Measurements from ENCODE around the gene ACOXL.

ACOXL gene

DNA sequence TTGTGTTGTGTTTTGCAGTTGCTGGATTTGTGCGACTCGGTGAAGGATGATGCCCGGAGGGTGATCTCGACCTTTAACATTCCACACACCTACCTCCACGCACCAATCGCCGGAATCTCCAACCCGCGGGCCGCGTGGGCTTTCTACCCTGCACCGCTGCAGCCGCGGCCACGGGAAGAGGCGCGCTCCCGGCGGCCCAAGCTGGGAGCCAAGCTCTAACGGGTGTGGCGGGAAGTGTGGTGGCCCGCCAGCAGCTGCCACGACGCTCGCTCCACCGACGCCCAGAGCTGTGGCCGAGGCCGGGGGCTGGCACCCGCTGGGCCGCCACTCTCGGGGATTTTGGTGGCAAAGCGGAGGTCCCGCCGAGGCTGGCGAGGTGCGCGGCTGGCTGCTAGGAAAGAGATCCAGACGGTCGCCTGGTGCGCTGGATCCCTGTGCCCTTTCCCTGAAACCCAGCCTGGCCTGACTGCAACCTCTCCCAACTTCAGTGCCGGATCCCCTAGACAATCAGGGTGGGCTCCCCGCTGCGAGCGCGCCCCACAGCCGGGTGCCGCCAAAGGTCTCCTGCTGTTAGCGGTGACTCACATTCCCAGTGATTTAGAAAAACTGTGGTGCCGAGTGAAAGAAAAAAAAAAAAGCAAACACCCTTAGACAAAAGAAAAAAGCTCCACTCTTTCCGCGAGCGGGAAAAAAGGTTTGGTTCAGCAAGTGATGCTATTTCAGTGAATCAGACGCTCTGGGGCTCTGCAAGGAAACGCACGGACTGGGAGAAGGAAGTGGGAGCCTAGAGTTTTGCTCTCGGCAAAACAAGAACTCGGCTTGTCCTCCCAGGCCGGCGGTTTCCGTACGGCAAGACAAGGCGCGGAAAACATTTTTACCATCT, 385.5 kb downstream of the ACOXL start:
- no peak for DNase-seq (ENCODE audit: low read depth)

DNA sequence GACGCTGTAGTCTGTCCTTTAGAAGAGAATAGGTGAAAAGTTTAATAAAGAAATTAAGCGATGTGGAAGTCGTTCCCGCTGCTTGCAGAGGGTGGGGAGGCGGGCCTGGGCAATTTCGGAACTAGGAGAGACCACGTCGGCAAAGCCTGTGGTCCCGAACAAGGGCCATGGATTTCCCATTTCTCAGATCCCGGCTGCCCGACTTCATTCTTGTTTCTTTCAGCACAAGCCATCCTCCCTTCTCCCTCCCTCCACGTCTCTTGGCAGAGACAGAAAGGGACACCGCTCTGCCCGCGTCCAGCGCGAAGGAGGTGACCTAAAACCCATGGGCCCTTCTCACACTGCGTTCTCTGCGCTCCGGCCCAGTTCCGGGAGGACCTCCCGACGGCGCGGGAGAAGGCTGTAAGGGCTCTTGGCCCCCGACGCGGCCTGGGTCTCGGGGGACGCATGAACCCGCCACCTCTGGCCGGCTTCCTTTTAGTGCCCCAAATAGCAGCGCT, 386.2 kb downstream of the ACOXL start:
- no peak for DNase-seq (ENCODE audit: low read depth)

DNA sequence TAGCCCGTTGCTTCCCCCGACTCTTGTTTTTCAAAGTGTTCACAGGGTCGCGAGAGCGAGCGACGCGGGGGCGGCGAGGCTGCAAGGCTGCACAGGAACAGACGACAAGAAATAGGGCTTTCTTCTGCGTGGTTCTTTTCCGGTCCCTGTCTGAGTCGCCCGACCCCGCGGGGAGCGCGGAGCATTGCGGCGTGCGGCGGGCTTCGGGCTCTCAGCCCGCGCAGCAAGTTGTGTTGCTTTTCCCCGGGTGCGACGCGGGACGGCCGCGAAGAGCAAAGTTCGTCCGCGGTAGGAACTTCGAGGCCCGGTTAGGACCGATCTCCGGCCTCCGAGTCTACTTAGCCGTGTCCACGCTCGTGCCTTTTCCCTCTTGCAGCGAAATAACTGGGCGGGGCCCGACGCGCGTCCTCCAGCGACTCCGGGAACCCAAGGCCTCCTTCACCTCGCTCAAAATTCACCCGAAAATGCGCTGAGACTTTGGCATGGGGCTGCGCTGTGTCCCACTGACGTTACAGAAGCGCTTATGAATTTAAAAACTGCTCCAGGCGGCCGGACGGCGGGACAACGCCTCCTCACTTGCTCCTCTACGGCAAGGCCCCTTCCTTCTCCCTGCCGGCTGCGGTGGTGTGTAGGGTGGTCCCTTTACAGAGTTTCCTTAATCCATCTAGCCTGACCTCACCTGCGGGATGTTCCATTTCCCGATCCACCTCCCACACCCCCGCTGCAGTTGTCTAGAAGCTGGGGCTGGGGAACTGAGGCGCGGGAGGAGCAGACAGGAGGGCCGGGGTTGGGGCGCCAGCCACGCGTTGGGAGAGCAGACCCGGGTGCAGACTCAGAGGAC, 386.8 kb downstream of the ACOXL start:
- DNase-seq (ENCODE audit: low read depth), result no peak

DNA sequence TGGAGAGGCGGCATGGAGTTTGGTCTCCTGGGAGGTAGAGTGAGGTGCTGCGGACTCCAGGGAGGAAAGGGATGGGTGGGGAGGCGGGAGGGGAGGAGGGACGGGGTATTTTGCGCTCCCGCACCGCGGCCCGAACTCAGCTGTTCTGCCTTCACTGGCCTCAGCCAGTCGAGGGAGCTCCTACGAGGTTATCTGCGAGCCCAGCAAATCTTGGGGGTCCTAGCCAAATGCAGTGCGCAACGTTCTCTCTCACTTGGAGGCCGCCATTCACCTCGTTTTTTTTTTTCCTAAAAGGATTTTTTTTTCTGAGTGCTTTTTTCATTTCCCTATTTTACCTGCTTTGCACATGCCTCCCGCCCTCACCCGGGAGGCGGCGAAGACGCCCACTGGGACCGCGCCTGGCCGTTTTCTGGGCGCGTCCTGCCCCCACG, 387.5 kb downstream of the ACOXL start:
- DNase-seq (ENCODE audit: low read depth), result no peak

DNA sequence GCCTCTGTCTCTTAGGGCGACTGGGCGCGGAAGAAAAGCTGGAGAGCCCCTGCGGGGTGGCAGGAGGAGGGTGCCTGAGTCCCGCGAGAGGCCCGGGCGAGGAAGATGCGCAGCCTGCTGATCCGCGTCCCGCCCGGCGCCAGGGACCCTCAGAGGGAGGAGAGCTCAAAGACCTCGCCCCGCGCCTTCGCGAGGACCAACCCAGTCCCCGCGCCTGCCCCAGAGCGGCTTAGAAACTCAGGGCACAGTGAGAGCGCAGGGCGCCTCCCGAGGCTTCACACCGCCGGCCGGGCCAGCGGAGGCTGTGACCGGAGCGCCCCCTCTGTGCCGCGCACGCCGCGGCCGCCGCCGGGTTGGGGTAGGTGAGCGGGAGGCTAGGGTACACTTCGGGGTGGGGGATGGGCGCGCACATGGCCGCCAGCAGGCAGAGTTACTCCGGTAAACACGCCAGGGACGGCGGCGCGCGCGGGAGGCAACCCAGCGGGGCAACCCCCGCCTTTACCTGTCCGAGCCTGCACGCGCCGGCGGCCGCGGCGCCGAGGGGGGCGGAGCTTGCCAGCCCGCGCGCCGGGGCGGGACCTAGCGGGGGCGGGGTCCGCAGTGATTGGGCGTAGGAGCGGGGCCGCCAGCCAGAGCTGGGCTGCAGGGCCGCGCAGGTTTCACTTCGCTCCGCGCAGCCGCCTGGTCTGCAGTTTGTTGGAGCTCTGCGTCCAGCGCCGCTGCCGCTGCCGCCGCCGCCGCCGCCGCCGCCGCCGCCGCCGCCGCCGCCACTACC, 388.1 kb downstream of the ACOXL start, which contains the start of gene BCL2L11:
Gene BCL2L11 (plus strand): TSS at position 662 of the 775 bp plus-strand sequence. CDS start 2,832 bp downstream, outside the sequence.
- peak; percentile 73 for DNase-seq (ENCODE audit: low read depth)

DNA sequence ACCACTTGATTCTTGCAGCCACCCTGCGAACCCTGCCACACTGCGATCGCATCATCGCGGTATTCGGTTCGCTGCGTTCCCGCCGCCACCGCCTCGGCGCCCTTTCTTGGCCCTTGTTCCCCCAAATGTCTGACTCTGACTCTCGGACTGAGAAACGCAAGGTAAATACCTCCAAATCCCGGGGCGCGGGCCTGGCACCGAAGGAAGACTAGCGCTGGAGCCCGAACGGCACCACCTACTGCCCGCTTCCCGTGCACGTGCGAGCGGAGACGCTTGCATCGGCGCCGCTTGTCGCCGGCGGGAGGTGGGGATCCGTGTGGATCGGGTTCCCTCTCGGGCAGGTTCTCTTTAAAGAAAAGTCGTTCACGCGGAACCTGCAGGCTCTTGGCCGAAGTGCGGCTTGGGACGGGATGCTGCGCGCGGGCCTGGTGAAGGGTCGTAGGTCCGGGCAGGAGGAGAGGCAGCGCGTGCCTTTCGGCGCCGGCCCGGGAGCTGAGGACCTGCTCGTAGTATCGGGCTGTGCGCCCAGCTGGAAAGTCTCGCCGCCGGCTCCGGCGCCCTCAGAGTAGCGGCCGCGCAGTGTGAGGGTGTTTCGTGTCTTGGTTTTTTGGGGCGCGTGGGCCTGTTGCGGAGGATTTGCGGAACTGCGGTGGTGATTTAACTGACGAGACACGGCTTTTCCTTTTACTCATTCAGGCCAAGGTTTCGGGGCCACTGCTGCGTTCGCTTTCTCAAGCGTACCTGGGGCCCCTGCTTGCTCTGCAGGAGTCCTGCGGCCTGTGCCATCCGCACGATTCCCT, 388.9 kb downstream of the ACOXL start:
- no peak for DNase-seq (ENCODE audit: low read depth)

DNA sequence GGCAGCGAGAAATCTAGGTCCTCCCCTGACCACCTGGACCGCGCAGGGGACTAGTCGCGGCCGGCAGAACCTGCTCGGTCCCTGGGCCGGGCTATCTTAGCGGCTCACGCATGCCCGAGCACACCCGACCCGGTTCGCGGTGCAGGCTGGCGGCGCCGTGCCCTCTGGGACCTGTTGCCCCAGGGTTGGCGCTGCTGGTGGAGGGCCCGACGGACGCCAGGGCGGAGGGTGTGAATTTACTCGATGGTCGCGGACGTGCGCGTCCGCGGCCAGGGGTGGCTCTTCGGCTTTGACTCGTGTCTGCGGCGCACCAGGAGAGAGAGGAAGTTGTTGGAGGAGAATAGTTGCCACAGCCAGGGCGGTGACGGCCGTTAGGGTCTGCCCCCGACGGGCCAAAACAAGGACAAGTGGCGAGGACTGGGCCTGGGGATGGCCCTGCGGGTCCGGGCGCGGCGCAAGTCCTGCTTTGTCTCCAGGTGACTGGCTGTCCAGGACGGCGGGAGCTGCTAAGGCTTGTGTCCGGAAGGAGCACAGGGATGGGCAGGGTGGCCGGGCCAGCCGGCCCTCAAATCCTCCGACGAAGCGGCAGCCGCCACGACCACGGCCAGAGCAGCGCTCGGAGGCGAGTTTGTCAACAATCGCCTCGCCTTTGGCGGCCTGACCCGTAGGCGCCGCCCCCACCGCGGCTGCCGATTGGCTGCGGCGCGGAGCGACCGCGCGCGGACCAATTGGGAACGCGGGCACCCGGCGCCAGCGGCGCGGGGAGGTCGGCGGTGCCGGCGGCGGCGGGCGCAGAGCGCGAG, 389.7 kb downstream of the ACOXL start:
- DNase-seq (ENCODE audit: low read depth), result peak; percentile 50

DNA sequence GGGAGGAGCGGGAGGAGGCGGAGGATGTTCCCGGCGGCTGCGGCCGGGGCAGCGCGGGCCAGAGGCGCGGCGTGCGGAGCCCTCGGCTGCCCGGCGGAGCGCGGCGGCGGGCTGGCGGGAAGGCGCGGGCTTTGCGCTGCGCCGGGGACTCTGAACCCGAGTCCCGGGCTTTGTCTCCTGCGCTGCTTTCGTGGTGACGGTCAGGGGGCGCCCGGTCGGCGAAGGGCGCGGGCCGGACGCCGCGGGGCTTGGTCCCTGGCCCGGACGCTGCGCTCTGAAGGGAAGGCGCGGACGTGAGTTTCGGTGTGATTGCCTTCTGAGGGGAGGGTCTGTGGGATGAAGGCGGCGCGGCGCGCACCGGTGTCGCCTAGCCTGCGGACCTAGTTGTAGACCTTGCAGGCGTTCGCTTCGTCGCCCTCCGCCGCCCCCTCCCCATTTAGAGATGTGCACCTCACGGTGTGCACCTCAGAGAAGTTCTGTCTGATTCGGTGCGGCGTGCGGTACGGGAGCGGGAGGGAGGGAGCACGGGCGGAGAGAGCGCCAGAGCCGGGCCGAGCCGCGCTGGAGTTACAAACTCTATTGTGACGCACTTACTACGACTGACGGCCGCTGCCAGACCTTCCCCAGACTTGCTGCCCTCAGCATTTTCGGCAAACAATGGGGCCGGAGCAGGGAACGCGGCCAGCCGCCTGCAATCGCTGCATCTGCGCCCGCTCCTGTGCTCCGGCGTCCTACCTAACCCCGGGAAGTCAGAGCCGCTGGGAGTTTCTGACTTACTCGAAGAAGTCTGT, 390.5 kb downstream of the ACOXL start:
- no peak for DNase-seq (ENCODE audit: low read depth)

DNA sequence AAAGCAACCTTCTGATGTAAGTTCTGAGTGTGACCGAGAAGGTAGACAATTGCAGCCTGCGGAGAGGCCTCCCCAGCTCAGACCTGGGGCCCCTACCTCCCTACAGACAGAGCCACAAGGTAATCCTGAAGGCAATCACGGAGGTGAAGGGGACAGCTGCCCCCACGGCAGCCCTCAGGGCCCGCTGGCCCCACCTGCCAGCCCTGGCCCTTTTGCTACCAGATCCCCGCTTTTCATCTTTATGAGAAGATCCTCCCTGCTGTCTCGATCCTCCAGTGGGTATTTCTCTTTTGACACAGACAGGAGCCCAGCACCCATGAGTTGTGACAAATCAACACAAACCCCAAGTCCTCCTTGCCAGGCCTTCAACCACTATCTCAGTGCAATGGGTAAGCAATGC, 391.4 kb downstream of the ACOXL start:
- DNase-seq (ENCODE audit: low read depth), result no peak

DNA sequence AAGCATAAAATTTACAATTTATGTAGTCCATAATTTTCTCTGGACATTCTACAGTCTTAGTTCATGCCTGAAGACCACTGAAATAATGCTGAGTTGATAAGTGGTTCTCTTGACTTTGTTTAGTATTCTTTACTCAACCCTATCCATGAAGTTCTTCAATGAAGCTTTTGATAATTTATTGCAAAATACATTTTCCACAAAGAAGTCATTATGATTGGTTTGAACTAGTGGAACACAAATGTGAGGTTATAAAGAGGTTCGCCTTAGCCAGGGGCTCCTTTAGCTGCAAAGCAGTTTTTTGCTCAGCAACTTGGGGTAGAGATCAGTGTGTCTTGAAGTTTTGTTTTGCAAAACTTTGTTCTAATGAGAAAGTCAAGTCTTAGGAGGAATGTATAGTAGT, 394.2 kb downstream of the ACOXL start:
- DNase-seq (ENCODE audit: low read depth), result no peak

DNA sequence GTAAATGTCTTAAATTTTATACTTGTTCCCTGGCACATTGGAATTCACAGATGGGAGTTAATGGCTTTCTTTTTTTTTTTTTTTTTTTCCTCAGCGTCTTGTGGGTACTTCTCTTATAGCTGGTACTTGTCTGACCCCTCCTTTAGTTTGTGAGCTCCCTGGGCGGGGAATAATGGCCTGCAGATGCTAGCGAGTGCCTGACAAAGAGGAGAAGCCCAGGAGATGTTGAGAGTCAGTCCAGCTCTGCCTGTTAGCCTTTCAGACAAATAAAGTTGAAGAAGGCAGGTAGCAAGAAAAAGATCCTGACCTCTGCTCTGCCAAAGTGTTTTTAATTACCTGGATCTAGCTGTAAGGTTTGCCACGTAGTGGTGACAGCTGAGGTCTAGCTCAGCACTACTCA, 395.0 kb downstream of the ACOXL start:
- DNase-seq (ENCODE audit: low read depth), result no peak

DNA sequence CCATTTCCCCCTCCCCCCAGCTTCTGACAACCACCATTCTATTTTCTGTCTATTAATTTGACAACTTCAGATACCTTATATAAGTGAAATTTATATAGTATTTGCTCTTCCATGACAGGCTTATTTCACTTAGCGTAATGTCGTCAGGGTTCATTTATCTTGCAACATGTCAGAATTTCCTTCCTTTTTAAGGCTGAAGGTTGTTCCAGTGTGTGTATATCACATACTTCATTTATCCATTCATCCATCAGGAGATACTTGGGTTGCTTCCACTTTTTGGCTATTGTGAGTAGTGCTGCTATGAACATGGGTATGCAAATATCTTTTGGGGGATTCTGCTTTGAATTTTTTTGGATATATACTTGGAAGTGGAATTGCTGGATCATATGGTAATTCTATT, 395.7 kb downstream of the ACOXL start:
- no peak for DNase-seq (ENCODE audit: low read depth)

DNA sequence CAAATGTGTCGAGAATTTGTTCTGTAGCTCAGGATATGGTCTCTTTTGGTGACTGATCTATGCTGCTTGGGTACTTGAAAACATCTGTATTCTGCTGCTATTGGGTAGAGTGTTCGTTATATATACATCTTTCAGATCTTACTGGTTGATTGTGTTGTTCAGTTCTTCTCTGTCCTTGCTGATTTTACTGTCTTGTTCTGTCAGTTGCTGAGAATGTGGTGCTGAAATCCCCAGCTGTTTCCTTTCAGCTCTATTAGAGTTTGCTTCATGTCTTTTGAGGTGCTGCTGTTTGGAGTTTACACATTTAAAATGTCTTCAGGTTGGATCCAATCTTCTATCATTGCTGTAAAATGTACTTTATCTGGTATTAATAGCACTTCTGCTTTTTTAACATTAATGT, 401.2 kb downstream of the ACOXL start:
- DNase-seq (ENCODE audit: low read depth), result no peak

DNA sequence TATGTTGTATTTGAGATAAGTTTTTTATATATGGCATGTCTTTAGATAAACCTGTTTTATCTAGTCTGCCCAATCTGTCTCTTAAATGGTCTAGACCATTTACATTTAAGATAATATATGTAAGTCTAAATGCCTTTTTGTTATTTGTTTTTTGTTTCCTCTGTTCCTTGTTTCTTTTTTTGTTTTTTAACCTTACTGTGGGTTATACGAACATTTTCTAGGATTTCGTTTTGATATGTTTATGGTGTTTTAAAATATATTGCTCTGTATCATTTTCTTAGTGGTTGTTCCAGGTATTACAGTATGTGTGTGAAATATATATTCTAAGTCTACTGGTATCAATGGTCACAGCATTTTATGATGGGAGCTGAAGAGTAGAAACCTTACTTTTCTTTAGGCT, 401.7 kb downstream of the ACOXL start:
- DNase-seq (ENCODE audit: low read depth), result no peak

DNA sequence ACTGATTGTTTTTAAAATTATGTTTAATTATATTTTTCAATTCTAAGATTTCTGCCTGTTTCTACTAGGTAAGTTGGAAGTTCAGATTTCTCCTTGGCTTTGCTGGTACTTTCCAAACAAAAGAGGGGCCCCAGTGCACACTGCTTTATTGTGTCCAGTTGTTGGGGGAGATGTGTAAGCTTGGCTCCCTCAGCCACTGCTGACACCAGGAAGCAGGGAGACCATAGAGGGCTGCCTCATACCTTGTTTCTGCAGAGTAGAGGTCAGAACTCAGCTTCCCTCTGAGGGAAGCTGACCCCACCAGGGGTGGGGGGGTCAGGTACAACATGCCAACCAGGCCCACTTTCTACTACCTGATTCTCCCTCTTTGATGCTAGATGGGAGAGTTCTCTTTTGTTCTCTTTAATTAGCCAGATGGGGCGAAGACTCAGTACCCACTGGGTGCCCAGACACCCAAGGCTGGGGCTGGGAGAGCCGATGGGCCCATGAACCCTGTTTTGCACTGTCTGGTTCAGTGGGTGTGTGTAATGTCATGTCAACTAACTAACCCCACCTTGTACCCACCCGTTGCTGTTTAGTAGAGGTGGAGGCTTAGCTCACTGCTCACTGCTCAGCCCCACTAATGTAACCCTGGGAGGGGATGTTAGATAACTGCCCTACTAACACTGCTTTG, 403.0 kb downstream of the ACOXL start:
- DNase-seq (ENCODE audit: low read depth), result no peak

DNA sequence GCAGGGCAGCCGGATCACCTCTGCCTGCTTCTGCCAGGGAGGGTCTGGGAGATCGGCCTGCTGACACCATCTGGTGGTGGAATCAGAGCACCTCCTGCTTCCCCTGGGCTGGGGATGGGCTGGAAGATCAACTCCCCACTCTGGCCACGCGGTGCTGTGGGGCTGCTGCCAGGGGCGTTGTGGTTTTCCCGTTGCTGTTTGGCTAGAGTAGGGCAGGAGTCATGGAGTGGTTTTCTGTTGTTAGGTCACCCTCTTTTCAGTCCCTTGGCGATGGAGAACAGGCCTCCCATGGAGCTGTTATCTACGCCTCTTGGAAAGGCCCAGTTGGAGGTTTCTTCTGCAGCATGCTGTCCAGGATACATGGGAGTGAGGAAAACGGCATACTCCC, 403.5 kb downstream of the ACOXL start:
- no peak for DNase-seq (ENCODE audit: low read depth)

DNA sequence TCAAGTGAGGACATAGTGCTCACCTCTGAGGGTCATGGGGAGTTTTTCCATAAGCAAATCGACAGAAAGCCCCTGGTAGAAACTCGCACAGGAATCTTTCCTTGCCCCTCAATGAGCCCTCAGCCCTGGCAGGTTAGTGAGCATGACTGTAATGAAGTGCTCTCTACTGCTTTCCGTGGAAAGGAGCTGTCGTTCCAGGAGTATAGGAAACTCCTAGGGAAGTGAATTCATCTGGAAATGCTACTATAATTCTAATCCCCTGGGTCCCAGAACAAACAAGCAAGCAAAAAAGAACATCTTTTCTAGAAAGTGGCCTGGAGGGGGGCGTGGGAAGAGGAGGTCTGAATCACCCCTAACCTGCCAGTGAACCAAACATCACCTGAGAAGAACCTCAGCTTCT, 406.5 kb downstream of the ACOXL start:
- no peak for DNase-seq (ENCODE audit: low read depth)

DNA sequence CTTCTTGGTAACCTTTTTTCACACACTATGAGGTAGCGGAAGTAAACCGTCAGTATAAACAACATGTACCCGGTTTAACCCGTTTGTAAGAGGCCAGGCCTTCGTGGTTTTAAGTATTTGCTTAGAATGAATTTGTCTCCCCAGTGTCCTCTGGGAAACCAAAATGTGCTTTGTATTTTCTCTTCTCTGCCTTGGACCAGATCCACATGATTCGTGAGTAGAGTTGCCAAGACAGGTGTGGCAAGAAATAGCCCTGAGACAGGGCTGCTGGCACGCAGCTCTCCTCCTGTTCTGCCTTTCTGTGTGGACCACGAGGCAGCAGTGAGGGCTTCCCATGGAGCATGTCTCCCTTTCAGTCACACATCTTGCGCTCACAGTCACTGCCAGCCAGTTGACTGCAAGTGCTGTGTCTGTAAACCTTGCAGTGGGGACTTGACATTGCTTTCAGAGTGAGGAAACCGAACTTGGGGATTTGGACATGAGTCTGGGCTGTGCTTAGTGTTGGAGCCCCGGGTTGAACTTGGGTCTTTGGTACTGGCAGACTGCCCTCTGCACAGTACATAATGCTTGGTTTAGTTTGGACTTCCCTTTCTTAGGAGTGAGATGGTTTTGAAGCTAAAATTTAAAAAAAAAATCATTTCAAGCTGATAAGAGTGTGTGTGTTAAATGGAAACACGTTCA, 407.4 kb downstream of the ACOXL start:
- no peak for DNase-seq (ENCODE audit: low read depth)

Measured in stimulated activated CD8-positive, alpha-beta memory T cell treated with anti-CD3 and anti-CD28 coated beads, Interleukin-15, amount 100 ng/mL, for 1 hour (primary cell).